K562 (cell line): Measurements from ENCODE around the gene PCDH8. TPM values are rescaled to one million over a fixed set of nuclear protein-coding genes. Genes with fewer than 3 reads are reported as not detected.

Experiments
- ATAC-seq: fragments of 200-7000 bp; cut with Tn5 transposase; 3 replicates; pipeline ENCODE4 v1.9.1; 2020; ENCODE audit warnings: moderate library complexity
- BruUV-seq: library from RNA; stranded (reverse); fragments of 400-500 nt; replicated peaks from 2 replicates; lab custom pipeline; 2021; lab: Mats Ljungman, UMichigan
- CTCF ChIA-PET: fragments of 300-600 bp; formaldehyde crosslinking; extraction: SDS; loops from one replicate; lab custom pipeline; 2021; ENCODE audit warnings: low intra/inter-chr PET ratio; lab: Yijun Ruan, JAX
- POLR2A ChIA-PET: fragments of 300-600, 350-650 bp; sonication (Branson Sonifier 250); formaldehyde crosslinking; extraction: SDS; loops from one replicate; lab custom pipeline; 2021; ENCODE audit warnings: antibody characterized with exemption, inconsistent platforms; lab: Yijun Ruan, JAX
- DNase-seq, 4 experiments: peaks; one replicate each; pipeline versions ENCODE4 v3.0.0 to v3.0.0-alpha.2; 2011 to 2018; ENCODE audit warnings: low spot score in 3 of 4, mixed read lengths in 3 of 4; ENCODE audit errors: extremely low read depth in 1 of 4
- FAIRE-seq: peaks from 2 replicates; lab custom pipeline; 2011; peaks lifted over from hg19 to GRCh38; lab: Jason Lieb, UNC
- H2AFZ ChIP-seq: 2 replicates; pipeline ENCODE4 v1.6.0; 2011; ENCODE audit warnings: low read depth, low read length, control low read depth, inconsistent platforms
- H3K27ac ChIP-seq: fragments of 200-600 bp; 3 replicates; pipeline ENCODE4 v1.8.0; 2011; ENCODE audit warnings: low read depth, mild to moderate bottlenecking, control low read depth, inconsistent platforms, low read length, moderate library complexity, mixed read lengths; ENCODE audit errors: extremely low read depth
- H3K27me3 ChIP-seq, 2 experiments: fragments of 300-600 bp in 1 of 2; 2 replicates in 1 of 2; 3 replicates in 1 of 2; pipeline versions ENCODE4 v1.6.0 to v1.8.0; 2011; ENCODE audit warnings: inconsistent platforms in 2 of 2, low read length in 2 of 2, mild to moderate bottlenecking in 1 of 2, mixed read lengths in 1 of 2, moderate library complexity in 1 of 2; ENCODE audit not compliant: control insufficient read depth in 2 of 2, insufficient read depth in 2 of 2
- H3K36me3 ChIP-seq: fragments of 300-600 bp; 3 replicates; pipeline ENCODE4 v1.8.0; 2011; ENCODE audit warnings: mild to moderate bottlenecking, low read length, inconsistent platforms; ENCODE audit not compliant: control insufficient read depth, insufficient read depth
- H3K4me1 ChIP-seq, 2 experiments: fragments of 200-600 bp in 1 of 2; replicated peaks in 1 of 2; 2 replicates in 1 of 2; 3 replicates in 1 of 2; pipeline versions ENCODE4 v1.5.1 to v1.8.0; 2011; ENCODE audit warnings: inconsistent platforms in 2 of 2, low read length in 2 of 2, mild to moderate bottlenecking in 1 of 2, mixed read lengths in 1 of 2, moderate library complexity in 1 of 2; ENCODE audit not compliant: control insufficient read depth in 2 of 2, insufficient read depth in 2 of 2
- H3K4me2 ChIP-seq: 2 replicates; pipeline ENCODE4 v1.6.1; 2011; ENCODE audit warnings: low read length, control low read depth, inconsistent platforms, mixed read lengths; ENCODE audit not compliant: insufficient read depth
- H3K4me3 ChIP-seq: fragments of 200-600 bp; sonication (generic), shearing (Covaris generic); 2 replicates; pipeline ENCODE4 v1.5.1; 2016; ENCODE audit warnings: control low read depth, inconsistent platforms
- H3K79me2 ChIP-seq: fragments of 200-600 bp; 3 replicates; pipeline ENCODE4 v1.8.0; 2011; ENCODE audit warnings: low read length, inconsistent platforms; ENCODE audit not compliant: control insufficient read depth, insufficient read depth
- H3K9ac ChIP-seq, 2 experiments: 2 replicates each; pipeline versions ENCODE4 v1.6.0 to v1.6.1; 2011; ENCODE audit warnings: low read depth in 2 of 2, low read length in 2 of 2, control low read depth in 1 of 2, inconsistent platforms in 1 of 2, mild to moderate bottlenecking in 1 of 2, mixed read lengths in 1 of 2; ENCODE audit not compliant: insufficient read depth in 1 of 2
- H3K9me1 ChIP-seq: one replicate; pipeline ENCODE4 v1.6.0; 2011; ENCODE audit warnings: inconsistent platforms, mild to moderate bottlenecking, low read length, moderate library complexity; ENCODE audit not compliant: control insufficient read depth, insufficient read depth
- H3K9me3 ChIP-seq: replicated peaks from 2 replicates; pipeline ENCODE4 v1.5.1; 2011; ENCODE audit warnings: low read depth, low read length, inconsistent platforms; ENCODE audit not compliant: control insufficient read depth, insufficient read depth
- H4K20me1 ChIP-seq: replicated peaks from 2 replicates; pipeline ENCODE4 v1.6.1; 2011; ENCODE audit warnings: low read length, inconsistent platforms, mixed read lengths; ENCODE audit not compliant: control insufficient read depth, insufficient read depth
- ATF3 ChIP-seq, 2 experiments: fragments of 450-650 bp in 1 of 2; sonication (generic) in 1 of 2; formaldehyde crosslinking in 1 of 2; IDR thresholded peaks in 1 of 2; conservative IDR thresholded peaks in 1 of 2; 2 replicates each; pipeline versions ENCODE4 v1.6.1 to v1.8.1; 2016 to 2023; ENCODE audit warnings: mild to moderate bottlenecking in 2 of 2, moderate library complexity in 2 of 2, inconsistent platforms in 1 of 2, missing genetic modification reagents in 1 of 2
- EWSR1 ChIP-seq: fragments of 450-650 bp; IDR thresholded peaks from 2 replicates; pipeline ENCODE4 v1.6.1; 2018; ENCODE audit warnings: borderline replicate concordance, mild to moderate bottlenecking, low read depth, moderate library complexity; ENCODE audit not compliant: partially characterized antibody
- KAT7 ChIP-seq: sonication (generic); formaldehyde crosslinking; IDR thresholded peaks from 2 replicates; pipeline ENCODE4 v1.8.0; 2022; ENCODE audit warnings: missing genetic modification reagents, mild to moderate bottlenecking, borderline replicate concordance
- MAFG ChIP-seq: fragments of 450-650 bp; conservative IDR thresholded peaks from 2 replicates; pipeline ENCODE4 v1.6.1; 2016; ENCODE audit warnings: missing genetic modification characterization, missing compliant biosample characterization
- MITF ChIP-seq: IDR thresholded peaks from 2 replicates; pipeline ENCODE4 v1.6.1; 2014; ENCODE audit warnings: antibody characterized with exemption
- NCOA1 ChIP-seq: fragments of 450-650 bp; IDR thresholded peaks from 2 replicates; pipeline ENCODE4 v1.6.1; 2016; ENCODE audit warnings: low read depth
- SAFB2 ChIP-seq: fragments of 200-400 bp; formaldehyde crosslinking; IDR thresholded peaks from 2 replicates; pipeline ENCODE4 v1.6.1; 2018; ENCODE audit warnings: borderline replicate concordance, low read length, low read depth, moderate library complexity; ENCODE audit not compliant: severe bottlenecking
- SREBF2 ChIP-seq: sonication (generic); formaldehyde crosslinking; IDR thresholded peaks from 2 replicates; pipeline ENCODE4 v1.4.0; 2020; ENCODE audit warnings: mild to moderate bottlenecking, missing genetic modification reagents
- SRSF3 ChIP-seq: fragments of 200-400 bp; formaldehyde crosslinking; IDR thresholded peaks from 2 replicates; pipeline ENCODE4 v1.6.1; 2016; ENCODE audit warnings: mild to moderate bottlenecking, low read length, moderate library complexity; ENCODE audit not compliant: insufficient read depth
- TAF7 ChIP-seq: fragments of 450-650 bp; IDR thresholded peaks from 2 replicates; pipeline ENCODE4 v1.6.1; 2016; ENCODE audit warnings: missing genetic modification characterization, missing compliant biosample characterization
- ZNF197 ChIP-seq: fragments of 200-800 bp; sonication (Bioruptor generic); IDR thresholded peaks from 2 replicates; pipeline ENCODE4 v1.6.1; 2016; ENCODE audit warnings: low read depth, missing genetic modification characterization, missing compliant biosample characterization
- ZNF277 ChIP-seq: fragments of 250-450 bp; sonication (Bioruptor Pico); IDR thresholded peaks from 2 replicates; pipeline ENCODE4 v1.8.0; 2022; ENCODE audit warnings: inconsistent platforms, mild to moderate bottlenecking, moderate library complexity, borderline replicate concordance
- WGBS: fragments of 100-300 bp; shearing (Covaris generic); methylation state at CpG from one replicate; pipeline ENCODE4 v1.1.6; 2016; ENCODE audit warnings: low coverage, mixed read lengths; ENCODE audit not compliant: insufficient coverage; ENCODE audit errors: missing lambda C conversion rate; 5-methylcytosine and 5-hydroxymethylcytosine counted together
- in situ Hi-C: fragments of 300-500 bp; cut with MboI; formaldehyde crosslinking; loops from 4 replicates; pipeline ENCODE4 v1.15.0; 2018; ENCODE audit warnings: inconsistent platforms, mixed read lengths
- intact Hi-C: fragments of 100-400 bp; cut with micrococcal nuclease; formaldehyde crosslinking; loops from 2 replicates; pipeline ENCODE4 v1.14.2; 2022
- polyA plus RNA-seq, 8 experiments: library from polyadenylated mRNA; depleted of rRNA in 4 of 8; stranded (reverse) in 5 of 8; unstranded in 3 of 8; fragments of >200 nt; fragmentation: Nextera tagmentation in 2 of 8; fragmentation: Illumina TruSeq in 1 of 8; extraction: Ambion mirVana in 2 of 8; extraction: Trizol in 1 of 8; gene quantifications; 2 replicates each; pipeline versions ENCODE4 v1.2.1 to v1.2.3, GENCODE V29; 2011 to 2014; ENCODE audit warnings: inconsistent platforms in 1 of 8, missing spikeins in 1 of 8
- total RNA-seq, 7 experiments: library from RNA; depleted of rRNA in 6 of 7; stranded (reverse); fragments of >200 nt in 6 of 7; fragmentation: Illumina TruSeq in 2 of 7; extraction: Trizol in 2 of 7; gene quantifications; 2 replicates each; pipeline versions ENCODE4 v1.2.1 to v1.2.3, GENCODE V29; 2011 to 2021; ENCODE audit warnings: low replicate concordance in 1 of 7
- TF ChIP-seq, protein P1 (sequence below): IDR thresholded peaks from 2 replicates; pipeline ENCODE4 v1.6.1; 2012; ENCODE audit warnings: low read depth, low read length, improper control_type of control experiment, borderline replicate concordance
- TF ChIP-seq, protein P2 (sequence below): fragments of 450-650 bp; formaldehyde crosslinking; IDR thresholded peaks from 2 replicates; pipeline ENCODE4 v1.4.0; 2022; ENCODE audit warnings: missing genetic modification characterization

Gene PCDH8
- total and polyA plus RNA-seq, 9 of the 15 experiments (the other 6 are each of a cell fraction or from before 2014, with no cell fraction given), result not detected

DNA sequence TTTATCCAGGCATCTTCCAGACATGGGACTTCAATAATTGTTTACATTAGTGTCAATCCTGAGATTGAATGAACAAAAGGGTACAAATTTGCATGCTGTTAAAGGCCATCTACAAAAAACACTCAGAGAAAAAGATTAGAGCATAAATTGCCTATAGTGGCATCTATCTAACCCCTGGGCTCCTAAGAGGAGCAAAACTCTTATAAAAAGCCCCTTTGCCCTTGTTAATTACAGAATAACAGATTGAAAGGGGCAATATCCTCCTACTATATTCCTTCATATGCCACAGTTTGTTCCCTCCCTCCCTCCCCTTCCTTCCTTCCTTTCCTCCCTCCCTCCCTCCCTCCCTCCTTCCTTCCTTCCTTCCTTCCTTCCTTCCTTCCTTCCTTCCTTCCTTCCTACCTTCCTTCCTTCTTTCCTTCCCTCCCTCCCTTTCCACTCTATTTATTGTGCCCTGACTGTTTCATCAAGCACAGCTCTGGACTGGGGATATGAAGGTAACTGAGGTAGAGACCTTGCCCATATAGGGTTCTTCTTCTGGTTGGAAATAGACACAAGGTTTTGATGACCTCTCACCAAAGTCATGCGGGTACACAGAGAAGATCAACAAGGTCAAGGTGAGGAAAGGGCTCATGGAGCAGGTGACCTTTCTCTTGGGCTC is 49.5 kb downstream of the PCDH8 start:
- Histone ChIP-seq H3K9me3 (no peaks in the 10 kb centered on the region), H3K4me2 (no peak overlapping the region), H3K36me3 (no peaks in the 10 kb centered on the region), H3K4me1 (no peaks in the 10 kb centered on the region), H2AFZ (no peak overlapping the region), H3K79me2 (no peaks in the 10 kb centered on the region), H3K9me1 (no peaks in the 10 kb centered on the region), H3K27ac (no peak overlapping the region), H3K4me3 (no peak overlapping the region), H3K27me3 (peaks cover 0 to 7% of the 10 kb centered on the region in 2 experiments; a peak in 1 of 5 replicates), H4K20me1 (no peaks in the 10 kb centered on the region), H3K9ac (no peak overlapping the region)
- intact Hi-C loops (no loop called here), in situ Hi-C loops (no loop called here)
- no TSS peak for BruUV-seq
- TF ChIP-seq MITF, result no peak
- TF ChIP-seq ATF3 (IDR thresholded peaks at IDR 0.05), result no peak
- TF ChIP-seq ATF3 (CRISPR knock-in tag; conservative IDR thresholded peaks at IDR 0.05), result no peak
- no peak for TF ChIP-seq SREBF2 (CRISPR knock-in tag)
- TF ChIP-seq SRSF3, result no peak
- no peak for TF ChIP-seq EWSR1
- TF ChIP-seq, protein P1, sequence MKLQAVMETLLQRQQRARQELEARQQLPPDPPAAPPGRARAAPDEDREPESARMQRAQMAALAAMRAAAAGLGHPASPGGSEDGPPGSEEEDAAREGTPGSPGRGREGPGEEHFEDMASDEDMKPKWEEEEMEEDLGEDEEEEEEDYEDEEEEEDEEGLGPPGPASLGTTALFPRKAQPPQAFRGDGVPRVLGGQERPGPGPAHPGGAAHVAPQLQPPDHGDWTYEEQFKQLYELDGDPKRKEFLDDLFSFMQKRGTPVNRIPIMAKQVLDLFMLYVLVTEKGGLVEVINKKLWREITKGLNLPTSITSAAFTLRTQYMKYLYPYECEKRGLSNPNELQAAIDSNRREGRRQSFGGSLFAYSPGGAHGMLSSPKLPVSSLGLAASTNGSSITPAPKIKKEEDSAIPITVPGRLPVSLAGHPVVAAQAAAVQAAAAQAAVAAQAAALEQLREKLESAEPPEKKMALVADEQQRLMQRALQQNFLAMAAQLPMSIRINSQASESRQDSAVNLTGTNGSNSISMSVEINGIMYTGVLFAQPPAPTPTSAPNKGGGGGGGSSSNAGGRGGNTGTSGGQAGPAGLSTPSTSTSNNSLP, result no peak
- TF ChIP-seq TAF7 (tag), result no peak
- no peak for TF ChIP-seq ZNF197 (CRISPR knock-in tag)
- TF ChIP-seq KAT7 (CRISPR knock-in tag), result no peak
- no peak for TF ChIP-seq NCOA1
- TF ChIP-seq, protein P2, sequence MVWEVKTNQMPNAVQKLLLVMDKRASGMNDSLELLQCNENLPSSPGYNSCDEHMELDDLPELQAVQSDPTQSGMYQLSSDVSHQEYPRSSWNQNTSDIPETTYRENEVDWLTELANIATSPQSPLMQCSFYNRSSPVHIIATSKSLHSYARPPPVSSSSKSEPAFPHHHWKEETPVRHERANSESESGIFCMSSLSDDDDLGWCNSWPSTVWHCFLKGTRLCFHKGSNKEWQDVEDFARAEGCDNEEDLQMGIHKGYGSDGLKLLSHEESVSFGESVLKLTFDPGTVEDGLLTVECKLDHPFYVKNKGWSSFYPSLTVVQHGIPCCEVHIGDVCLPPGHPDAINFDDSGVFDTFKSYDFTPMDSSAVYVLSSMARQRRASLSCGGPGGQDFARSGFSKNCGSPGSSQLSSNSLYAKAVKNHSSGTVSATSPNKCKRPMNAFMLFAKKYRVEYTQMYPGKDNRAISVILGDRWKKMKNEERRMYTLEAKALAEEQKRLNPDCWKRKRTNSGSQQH (CRISPR knock-in tag), result no peak
- TF ChIP-seq SAFB2, result no peak
- no peak for TF ChIP-seq ZNF277
- no peak for TF ChIP-seq MAFG (tag)
- ATAC-seq (no peak), FAIRE-seq (no peak), DNase-seq (no peak)
- WGBS, result 0% methylated on average over 1 of the region's 1 CpG
- ChIA-PET POLR2A (no interaction called here), CTCF (no interaction called here)
